ENCODE measurements around the gene LBR. TPM values are rescaled to one million over a fixed set of nuclear protein-coding genes. Genes with fewer than 3 reads are reported as not detected.

LBR gene
- total RNA-seq, 1 experiment from 2014 or later, result 149 TPM

GRCh38 chr1:225428068-225428880 lies 436 bp upstream of the LBR start:
- Mint-ChIP-seq H3K27ac (ENCODE audit: unreplicated experiment) (peak overlapping the region; percentile 80), H3K4me3 (ENCODE audit: unreplicated experiment) (peak overlapping the region; percentile 74), H3K4me1 (ENCODE audit: low read depth, unreplicated experiment) (peaks cover 24% of the 10 kb centered on the region), H3K27me3 (ENCODE audit: insufficient read depth, unreplicated experiment) (no peaks in the 10 kb centered on the region), H3K36me3 (ENCODE audit: insufficient read depth, unreplicated experiment) (peaks cover 5% of the 10 kb centered on the region), H3K9me3 (ENCODE audit: unreplicated experiment) (no peaks in the 10 kb centered on the region)
- Histone ChIP-seq H3K27me3 (replicated peaks; ENCODE audit: control insufficient read depth, insufficient read depth, low read length) (no peaks in the 10 kb centered on the region), H3K36me3 (ENCODE audit: control insufficient read depth, insufficient read depth, low read length) (no peaks in the 10 kb centered on the region; the same call in 1 of the 2 replicates), H3K4me1 (peaks cover 23% of the 10 kb centered on the region), H3K4me3 (ENCODE audit: low read depth, low read length) (peak overlapping the region; percentile 82), H3K9me3 (no peaks in the 10 kb centered on the region)
- ChIA-PET CTCF (interaction anchor here (1.1 to 2.6 kb wide), 2 partner anchors 10 to 12 kb away, joined by 5 to 11 read pairs; no protein-coding TSS in a partner anchor), POLR2A (interaction anchor here (1.0 to 1.6 kb wide), 3 partner anchors 10 to 350 kb away, joined by 3 to 8 read pairs (median 6); no protein-coding TSS in a partner anchor)
- TSS peak; percentile 89 for BruUV-seq (replicated peaks)
- intact Hi-C loops (cut with micrococcal nuclease; ENCODE audit: unreplicated experiment), result loop anchor here (1.0 kb wide), 2 partner anchors 10 to 13 kb away; no protein-coding TSS in a partner anchor
- TF ChIP-seq CTCF (IDR thresholded peaks at IDR 0.05; ENCODE audit: insufficient read depth in 1 of 2, low read depth in 1 of 2, low read length in 1 of 2, severe bottlenecking in 1 of 2, unreplicated experiment in 1 of 2), result no peak
- peak; percentile 92 to 94 for DNase-seq

GRCh38 chr1:225426395-225427234 lies 1.2 kb downstream of the LBR start:
- DNase-seq, result peak in 1 of 2 experiments; percentile 27
- H3K27me3 Mint-ChIP-seq (ENCODE audit: insufficient read depth, unreplicated experiment), result no peaks in the 10 kb centered on the region
- no peaks in the 10 kb centered on the region for H3K9me3 Mint-ChIP-seq (ENCODE audit: unreplicated experiment)
- Histone ChIP-seq H3K36me3 (ENCODE audit: control insufficient read depth, insufficient read depth, low read length) (no peaks in the 10 kb centered on the region; the same call in 1 of the 2 replicates), H3K27me3 (replicated peaks; ENCODE audit: control insufficient read depth, insufficient read depth, low read length) (no peaks in the 10 kb centered on the region), H3K4me1 (peaks cover 23% of the 10 kb centered on the region), H3K9me3 (no peaks in the 10 kb centered on the region), H3K4me3 (ENCODE audit: low read depth, low read length) (peak overlapping the region; percentile 82)
- ChIA-PET POLR2A (interaction anchor here (0.6 kb wide), 2 partner anchors 8 to 9 kb away, joined by 3 read pairs; no protein-coding TSS in a partner anchor), CTCF (interaction anchor here (2.6 kb wide), 1 partner anchor 8 kb away, joined by 11 read pairs; no protein-coding TSS in a partner anchor)
- peak overlapping the region; percentile 74 for H3K4me3 Mint-ChIP-seq (ENCODE audit: unreplicated experiment)
- intact Hi-C loops (cut with micrococcal nuclease; ENCODE audit: unreplicated experiment), result no loop called here
- H3K27ac Mint-ChIP-seq (ENCODE audit: unreplicated experiment), result peak overlapping the region; percentile 14
- TF ChIP-seq CTCF (IDR thresholded peaks at IDR 0.05; ENCODE audit: insufficient read depth in 1 of 2, low read depth in 1 of 2, low read length in 1 of 2, severe bottlenecking in 1 of 2, unreplicated experiment in 1 of 2), result no peak
- BruUV-seq (replicated peaks), result TSS peak; percentile 33
- H3K4me1 Mint-ChIP-seq (ENCODE audit: low read depth, unreplicated experiment), result peaks cover 38% of the 10 kb centered on the region
- H3K36me3 Mint-ChIP-seq (ENCODE audit: insufficient read depth, unreplicated experiment), result peaks cover 19% of the 10 kb centered on the region

- peaks cover 38% of the 10 kb centered on the region for H3K4me1 Mint-ChIP-seq (ENCODE audit: low read depth, unreplicated experiment)
- BruUV-seq (replicated peaks), result no TSS peak
- peak overlapping the region; percentile 33 for H3K27ac Mint-ChIP-seq (ENCODE audit: unreplicated experiment)
- Histone ChIP-seq H3K4me3 (ENCODE audit: low read depth, low read length) (no peak overlapping the region), H3K4me1 (peaks cover 23% of the 10 kb centered on the region), H3K9me3 (no peaks in the 10 kb centered on the region), H3K27me3 (replicated peaks; ENCODE audit: control insufficient read depth, insufficient read depth, low read length) (no peaks in the 10 kb centered on the region), H3K36me3 (ENCODE audit: control insufficient read depth, insufficient read depth, low read length) (no peaks in the 10 kb centered on the region; the same call in 1 of the 2 replicates)
- POLR2A ChIA-PET, result no interaction called here
- H3K36me3 Mint-ChIP-seq (ENCODE audit: insufficient read depth, unreplicated experiment), result peaks cover 21% of the 10 kb centered on the region
- DNase-seq, result no peak
- H3K9me3 Mint-ChIP-seq (ENCODE audit: unreplicated experiment), result no peaks in the 10 kb centered on the region
- TF ChIP-seq CTCF (IDR thresholded peaks at IDR 0.05; ENCODE audit: insufficient read depth in 1 of 2, low read depth in 1 of 2, low read length in 1 of 2, severe bottlenecking in 1 of 2, unreplicated experiment in 1 of 2), result no peak
- intact Hi-C loops (cut with micrococcal nuclease; ENCODE audit: unreplicated experiment), result no loop called here
- no peaks in the 10 kb centered on the region for H3K27me3 Mint-ChIP-seq (ENCODE audit: insufficient read depth, unreplicated experiment)
- CTCF ChIA-PET, result no interaction called here
- peak overlapping the region; percentile 40 for H3K4me3 Mint-ChIP-seq (ENCODE audit: unreplicated experiment)
Observed at GRCh38 chr1:225425201-225425786, 2.5 kb downstream of the LBR start.

All from Caco-2 (cell line).